HUES64 (cell line): ENCODE data around the gene FCRLA.
"Not testable (repeated sequence)": the region's sequence is repeated elsewhere in the genome, so short reads cannot be mapped to it uniquely, and the experiment has no call there.

ENCODE experiments used
- H3K27ac ChIP-seq: 2 replicates; pipeline ENCODE4 v1.7.0; 2013; ENCODE audit warnings: low read depth, low read length, inconsistent platforms
- H3K27me3 ChIP-seq: 2 replicates; pipeline ENCODE4 v1.6.1; 2013; ENCODE audit warnings: mild to moderate bottlenecking, low read length; ENCODE audit not compliant: insufficient read depth
- H3K36me3 ChIP-seq: 2 replicates; pipeline ENCODE4 v1.6.1; 2013; ENCODE audit warnings: mild to moderate bottlenecking, low read length; ENCODE audit not compliant: insufficient read depth
- H3K4me1 ChIP-seq: 2 replicates; pipeline ENCODE4 v1.6.1; 2013; ENCODE audit warnings: mild to moderate bottlenecking, low read length, moderate library complexity; ENCODE audit not compliant: insufficient read depth
- H3K4me3 ChIP-seq: 2 replicates; pipeline ENCODE4 v1.5.1; 2013; ENCODE audit warnings: mild to moderate bottlenecking, low read length, moderate library complexity
- H3K9ac ChIP-seq: 2 replicates; pipeline ENCODE4 v1.6.1; 2013; ENCODE audit warnings: mild to moderate bottlenecking, low read depth, low read length
- H3K9me3 ChIP-seq: 2 replicates; pipeline ENCODE4 v1.6.1; 2013; ENCODE audit warnings: low read depth, low read length; ENCODE audit not compliant: insufficient read depth
- WGBS: fragments of 150-250, 120-280 bp; methylation state at CpG from one replicate; pipeline ENCODE4 v1.1.7; 2013; ENCODE audit warnings: missing lambda C conversion rate; 5-methylcytosine and 5-hydroxymethylcytosine counted together

Gene FCRLA

GRCh38 chr1:161676441-161676840 is 30.6 kb upstream of the FCRLA start:
- no peak overlapping the region for H3K9ac ChIP-seq
- no peaks in the 10 kb centered on the region for H3K27me3 ChIP-seq
- H3K4me3 ChIP-seq, result no peak overlapping the region
- H3K9me3 ChIP-seq, result no peaks in the 10 kb centered on the region
- no peak overlapping the region for H3K27ac ChIP-seq
- H3K4me1 ChIP-seq, result 0 out of 2 replicates have a peak, but pooled peaks cover 2% of the 10 kb centered on the region
- H3K36me3 ChIP-seq, result no peaks in the 10 kb centered on the region
- whole genome bisulfite sequencing, result 91% methylated on average over 2 of the region's 2 CpGs

- H3K4me1 ChIP-seq, result no peaks in the 10 kb centered on the region
- H3K9ac ChIP-seq, result no peak overlapping the region
- H3K36me3 ChIP-seq, result no peaks in the 10 kb centered on the region
- H3K9me3 ChIP-seq, result no peaks in the 10 kb centered on the region
- no peak overlapping the region for H3K27ac ChIP-seq
- H3K4me3 ChIP-seq, result no peak overlapping the region
- H3K27me3 ChIP-seq, result 0 out of 2 replicates have a peak, but pooled peaks cover 4% of the 10 kb centered on the region
- WGBS, result 91% methylated on average over 5 of the region's 5 CpGs
These were observed 29.9 kb upstream of the FCRLA start for GRCh38 chr1:161676958-161677689.

GRCh38 chr1:161678500-161678899 is 28.5 kb upstream of the FCRLA start:
- H3K4me3 ChIP-seq, result no peak overlapping the region
- 0 out of 2 replicates have a peak, but pooled peaks cover 4% of the 10 kb centered on the region for H3K27me3 ChIP-seq
- no peak overlapping the region for H3K27ac ChIP-seq
- H3K9ac ChIP-seq, result no peak overlapping the region
- no peaks in the 10 kb centered on the region for H3K9me3 ChIP-seq
- no peaks in the 10 kb centered on the region for H3K36me3 ChIP-seq
- H3K4me1 ChIP-seq, result no peaks in the 10 kb centered on the region
- WGBS, result 99% methylated on average over 2 of the region's 3 CpGs

GRCh38 chr1:161681879-161682278 is 25.1 kb upstream of the FCRLA start:
- WGBS, result 92% methylated on average over 2 of the region's 3 CpGs

GRCh38 chr1:161688946-161689345 is 18.1 kb upstream of the FCRLA start:
- no peak overlapping the region for H3K9ac ChIP-seq
- H3K9me3 ChIP-seq, result no peaks in the 10 kb centered on the region
- H3K4me3 ChIP-seq, result no peak overlapping the region
- no peak overlapping the region for H3K27ac ChIP-seq
- H3K4me1 ChIP-seq, result no peaks in the 10 kb centered on the region
- no peaks in the 10 kb centered on the region for H3K36me3 ChIP-seq
- H3K27me3 ChIP-seq, result peaks cover 3% of the 10 kb centered on the region; the same call in 1 of the 2 replicates
- 85% methylated on average over 2 of the region's 3 CpGs for WGBS

More at GRCh38 chr1:161681879-161682278, 25.1 kb upstream of the FCRLA start:
- Histone ChIP-seq H3K9me3 (no peaks in the 10 kb centered on the region), H3K36me3 (no peaks in the 10 kb centered on the region), H3K27ac (no peak overlapping the region), H3K4me3 (no peak overlapping the region), H3K9ac (no peak overlapping the region), H3K27me3 (peaks cover 7% of the 10 kb centered on the region; the same call in 1 of the 2 replicates), H3K4me1 (no peaks in the 10 kb centered on the region)

- Histone ChIP-seq H3K36me3 (no peaks in the 10 kb centered on the region), H3K9ac (no peak overlapping the region), H3K27ac (no peak overlapping the region), H3K4me1 (no peaks in the 10 kb centered on the region), H3K9me3 (no peaks in the 10 kb centered on the region), H3K4me3 (no peak overlapping the region), H3K27me3 (no peaks in the 10 kb centered on the region)
- WGBS, result 88% methylated on average over 3 of the region's 3 CpGs
These were observed 15.2 kb upstream of the FCRLA start for GRCh38 chr1:161691846-161692245.

GRCh38 chr1:161693020-161693712 is 13.9 kb upstream of the FCRLA start:
- 91% methylated on average over 14 of the region's 14 CpGs for WGBS
- not testable (repeated sequence) for H3K9me3 ChIP-seq, H3K27me3 ChIP-seq, H3K4me1 ChIP-seq, H3K27ac ChIP-seq, H3K36me3 ChIP-seq, H3K9ac ChIP-seq, H3K4me3 ChIP-seq

- not testable (repeated sequence) for H3K27ac ChIP-seq, H3K27me3 ChIP-seq, H3K36me3 ChIP-seq, H3K9me3 ChIP-seq, H3K4me3 ChIP-seq, H3K4me1 ChIP-seq, H3K9ac ChIP-seq
- 91% methylated on average over 2 of the region's 2 CpGs for WGBS
These were observed 8.7 kb upstream of the FCRLA start for GRCh38 chr1:161698302-161698701.

- no peak overlapping the region for H3K9ac ChIP-seq
- H3K27me3 ChIP-seq, result no peaks in the 10 kb centered on the region
- H3K4me1 ChIP-seq, result no peaks in the 10 kb centered on the region
- no peak overlapping the region for H3K27ac ChIP-seq
- 87% methylated on average over 8 of the region's 8 CpGs for WGBS
- no peaks in the 10 kb centered on the region for H3K36me3 ChIP-seq
- H3K9me3 ChIP-seq, result no peaks in the 10 kb centered on the region
- no peak overlapping the region for H3K4me3 ChIP-seq
These were observed 4.8 kb upstream of the FCRLA start for GRCh38 chr1:161702250-161702649.

- no peak overlapping the region for H3K4me3 ChIP-seq
- WGBS, result 96% methylated on average over 4 of the region's 4 CpGs
- H3K9me3 ChIP-seq, result no peaks in the 10 kb centered on the region
- H3K27me3 ChIP-seq, result no peaks in the 10 kb centered on the region
- H3K4me1 ChIP-seq, result peaks cover 9% of the 10 kb centered on the region; the same call in 1 of the 2 replicates
- H3K27ac ChIP-seq, result no peak overlapping the region
- H3K36me3 ChIP-seq, result no peaks in the 10 kb centered on the region
- H3K9ac ChIP-seq, result no peak overlapping the region
These were observed 1.5 kb upstream of the FCRLA start for GRCh38 chr1:161705537-161705936.

GRCh38 chr1:161706113-161706481 is 932 bp upstream of the FCRLA start:
- Histone ChIP-seq H3K4me3 (no peak overlapping the region), H3K9ac (no peak overlapping the region), H3K36me3 (no peaks in the 10 kb centered on the region), H3K4me1 (peaks cover 9% of the 10 kb centered on the region; the same call in 1 of the 2 replicates), H3K27ac (no peak overlapping the region), H3K27me3 (no peaks in the 10 kb centered on the region), H3K9me3 (no peaks in the 10 kb centered on the region)
- WGBS, result 91% methylated on average over 3 of the region's 3 CpGs
